GM23338 (cell line): Measurements from ENCODE around the gene NFATC3.

ENCODE experiments used
- CTCF ChIP-seq, 2 experiments: fragments of 200-600 bp in 1 of 2; sonication (generic) in 1 of 2; conservative IDR thresholded peaks; 2 replicates each; pipeline versions ENCODE4 v1.5.1 to v1.6.1; 2016 to 2017; ENCODE audit warnings: antibody characterized with exemption in 2 of 2, low read depth in 2 of 2, mild to moderate bottlenecking in 2 of 2, moderate library complexity in 1 of 2
- ETS1 ChIP-seq: IDR thresholded peaks from 2 replicates; pipeline ENCODE4 v1.6.1; 2016; ENCODE audit warnings: antibody characterized with exemption
- EZH2 ChIP-seq: fragments of 200-600 bp; sonication (generic); IDR thresholded peaks from one replicate; pipeline ENCODE4 v1.8.0; 2017; ENCODE audit warnings: antibody characterized with exemption, mild to moderate bottlenecking, low read depth; ENCODE audit not compliant: unreplicated experiment
- POLR2AphosphoS5 ChIP-seq: IDR thresholded peaks from 2 replicates; pipeline ENCODE4 v1.6.1; 2016; ENCODE audit warnings: antibody characterized with exemption, low read depth
- ZNF114 ChIP-seq: fragments of 250-450 bp; sonication (Bioruptor Pico); IDR thresholded peaks from 2 replicates; pipeline ENCODE4 v1.5.0; 2020; ENCODE audit warnings: mild to moderate bottlenecking, moderate library complexity
- ZNF331 ChIP-seq: fragments of 250-450 bp; sonication (Bioruptor Pico); IDR thresholded peaks from 2 replicates; pipeline ENCODE4 v1.5.0; 2020; ENCODE audit warnings: low read depth, mild to moderate bottlenecking, moderate library complexity

DNA sequence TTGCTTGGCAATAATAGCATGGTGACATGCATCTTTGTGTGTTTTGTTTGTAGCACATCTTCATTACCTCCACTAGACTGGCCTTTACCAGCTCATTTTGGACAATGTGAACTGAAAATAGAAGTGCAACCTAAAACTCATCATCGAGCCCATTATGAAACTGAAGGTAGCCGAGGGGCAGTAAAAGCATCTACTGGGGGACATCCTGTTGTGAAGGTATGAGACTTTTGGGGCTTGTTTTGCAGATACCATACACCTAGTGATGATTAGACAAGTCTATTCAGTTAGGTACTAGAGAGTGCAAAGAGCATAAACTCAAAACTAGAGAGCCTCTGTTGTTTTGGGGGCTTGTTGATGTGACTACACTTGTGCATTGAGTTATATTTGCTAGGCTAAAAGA lies 41.2 kb downstream of the NFATC3 start:
- no peak for TF ChIP-seq CTCF (conservative IDR thresholded peaks at IDR 0.05; ENCODE audit: low read depth in 2 of 2)
- TF ChIP-seq ETS1 = no peak
- TF ChIP-seq EZH2 = no peak
- no peak for TF ChIP-seq ZNF114 (CRISPR knock-in tag)
- no peak for TF ChIP-seq POLR2AphosphoS5
- TF ChIP-seq ZNF331 (CRISPR knock-in tag) = no peak
